GM12878 (cell line): ENCODE results near the gene KHDC1. TPM values are rescaled to one million over a fixed set of nuclear protein-coding genes. Genes with fewer than 3 reads are reported as not detected.

Experiments
- CHD1 ChIP-seq: IDR thresholded peaks from 2 replicates; pipeline ENCODE4 v1.6.1; 2012; ENCODE audit warnings: low read depth, low read length, improper control_type of control experiment
- CHD2 ChIP-seq: IDR thresholded peaks from 2 replicates; pipeline ENCODE4 v1.6.1; 2011; ENCODE audit warnings: low read depth, low read length, improper control_type of control experiment, borderline replicate concordance
- SREBF2 ChIP-seq: IDR thresholded peaks from 2 replicates; pipeline ENCODE4 v1.6.1; 2012; ENCODE audit warnings: mild to moderate bottlenecking, low read length
- TAF1 ChIP-seq: IDR thresholded peaks from 2 replicates; pipeline ENCODE4 v1.6.1; 2011; ENCODE audit warnings: mild to moderate bottlenecking, low read depth, low read length, borderline replicate concordance
- TBL1XR1 ChIP-seq: IDR thresholded peaks from 2 replicates; pipeline ENCODE4 v1.6.1; 2012; ENCODE audit warnings: low read depth, low read length, improper control_type of control experiment
- WRNIP1 ChIP-seq: IDR thresholded peaks from 2 replicates; pipeline ENCODE4 v1.6.1; 2011; ENCODE audit warnings: low read depth, low read length, improper control_type of control experiment, borderline replicate concordance
- ZNF274 ChIP-seq: IDR thresholded peaks from one replicate; pipeline ENCODE4 v1.8.0; 2011; ENCODE audit not compliant: insufficient read length, insufficient read depth
- ZNF622 ChIP-seq: fragments of 450-650 bp; IDR thresholded peaks from 2 replicates; pipeline ENCODE4 v1.6.1; 2017; ENCODE audit warnings: mild to moderate bottlenecking, inconsistent platforms
- polyA plus RNA-seq, 11 experiments: library from polyadenylated mRNA; depleted of rRNA in 4 of 11; unstranded in 6 of 11; stranded (reverse) in 5 of 11; fragments of >200 nt; fragmentation: Nextera tagmentation in 4 of 11; fragmentation: Illumina TruSeq in 1 of 11; extraction: Ambion mirVana in 4 of 11; extraction: Trizol in 1 of 11; gene quantifications; 1 replicate in 1 of 11; 2 replicates in 10 of 11; pipeline versions ENCODE4 v1.2.1 to v1.2.3, GENCODE V29; 2011 to 2016; ENCODE audit warnings: inconsistent platforms in 2 of 11, missing spikeins in 2 of 11, low read depth in 1 of 11
- total RNA-seq, 4 experiments: library from RNA; depleted of rRNA in 3 of 4; stranded (reverse); fragments of >200 nt in 3 of 4; fragmentation: Illumina TruSeq in 1 of 4; extraction: Trizol in 1 of 4; gene quantifications; 2 replicates each; pipeline versions ENCODE4 v1.2.1 to v1.2.3, GENCODE V29; 2013 to 2021
- TF ChIP-seq, protein P1 (sequence below): IDR thresholded peaks from 2 replicates; pipeline ENCODE4 v1.6.1; 2011; ENCODE audit warnings: low read depth, mild to moderate bottlenecking, low read length, moderate library complexity, borderline replicate concordance; ENCODE audit errors: extremely low read depth
- TF ChIP-seq, protein P2 (sequence below): fragments of 450-650 bp; IDR thresholded peaks from 2 replicates; pipeline ENCODE4 v1.6.1; 2017; ENCODE audit warnings: antibody characterized with exemption, mild to moderate bottlenecking, moderate library complexity
- TF ChIP-seq, protein P3 (sequence below): fragments of 450-650 bp; formaldehyde crosslinking; IDR thresholded peaks from 2 replicates; pipeline ENCODE4 v1.4.0; 2020; ENCODE audit warnings: mild to moderate bottlenecking, moderate library complexity
- TF ChIP-seq, protein P4 (sequence below): fragments of 450-650 bp; IDR thresholded peaks from 2 replicates; pipeline ENCODE4 v1.6.1; 2016; ENCODE audit warnings: mild to moderate bottlenecking, moderate library complexity, borderline replicate concordance
- TF ChIP-seq, protein P5 (sequence below): IDR thresholded peaks from 2 replicates; pipeline ENCODE4 v1.6.1; 2012; ENCODE audit warnings: mild to moderate bottlenecking, low read depth, low read length

KHDC1 gene
- total and polyA plus RNA-seq, 10 of the 15 experiments (the other 5 are each of a cell fraction or from before 2014, with no cell fraction given) = 3.3 to 8.7 (median 6.3) TPM

DNA sequence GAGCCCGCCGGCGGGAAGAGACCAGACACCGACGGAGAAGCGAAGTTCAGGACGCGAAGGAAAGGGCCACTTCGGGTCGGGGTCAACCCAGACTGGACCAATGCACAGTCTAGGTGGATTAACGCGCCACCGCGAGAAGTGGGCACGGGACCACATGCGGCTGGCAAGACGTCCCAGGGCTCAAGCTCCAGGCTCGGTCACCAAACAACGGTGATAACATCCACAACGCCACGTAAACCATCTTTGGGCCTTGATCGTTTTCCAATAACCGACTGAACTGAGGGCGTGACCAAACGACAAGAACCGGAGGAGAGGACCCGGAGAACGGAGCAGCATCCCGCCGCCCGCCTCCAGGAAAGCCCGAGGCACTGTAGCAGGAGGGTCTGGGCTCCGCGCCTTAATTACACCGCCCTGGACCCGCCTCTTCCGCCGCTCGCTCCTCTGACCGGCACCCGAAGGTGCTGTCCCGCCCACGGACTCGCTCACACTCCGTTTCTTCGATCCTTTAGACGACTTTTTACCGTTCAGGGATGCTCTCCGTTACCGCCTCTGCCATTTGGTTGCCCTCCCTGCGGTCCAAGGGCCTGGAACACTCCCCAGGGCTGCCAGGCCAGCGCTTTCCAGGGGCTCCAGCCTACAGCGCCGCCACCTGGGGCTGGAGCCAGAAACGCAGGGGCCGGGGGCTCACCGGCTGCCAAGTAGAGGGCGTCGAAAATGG lies 46.9 kb upstream of the KHDC1 start (continued):
- no peak for TF ChIP-seq ZNF622
- no peak for TF ChIP-seq TBL1XR1
- TF ChIP-seq, protein P1, sequence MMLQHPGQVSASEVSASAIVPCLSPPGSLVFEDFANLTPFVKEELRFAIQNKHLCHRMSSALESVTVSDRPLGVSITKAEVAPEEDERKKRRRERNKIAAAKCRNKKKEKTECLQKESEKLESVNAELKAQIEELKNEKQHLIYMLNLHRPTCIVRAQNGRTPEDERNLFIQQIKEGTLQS = no peak
- TF ChIP-seq, protein P2, sequence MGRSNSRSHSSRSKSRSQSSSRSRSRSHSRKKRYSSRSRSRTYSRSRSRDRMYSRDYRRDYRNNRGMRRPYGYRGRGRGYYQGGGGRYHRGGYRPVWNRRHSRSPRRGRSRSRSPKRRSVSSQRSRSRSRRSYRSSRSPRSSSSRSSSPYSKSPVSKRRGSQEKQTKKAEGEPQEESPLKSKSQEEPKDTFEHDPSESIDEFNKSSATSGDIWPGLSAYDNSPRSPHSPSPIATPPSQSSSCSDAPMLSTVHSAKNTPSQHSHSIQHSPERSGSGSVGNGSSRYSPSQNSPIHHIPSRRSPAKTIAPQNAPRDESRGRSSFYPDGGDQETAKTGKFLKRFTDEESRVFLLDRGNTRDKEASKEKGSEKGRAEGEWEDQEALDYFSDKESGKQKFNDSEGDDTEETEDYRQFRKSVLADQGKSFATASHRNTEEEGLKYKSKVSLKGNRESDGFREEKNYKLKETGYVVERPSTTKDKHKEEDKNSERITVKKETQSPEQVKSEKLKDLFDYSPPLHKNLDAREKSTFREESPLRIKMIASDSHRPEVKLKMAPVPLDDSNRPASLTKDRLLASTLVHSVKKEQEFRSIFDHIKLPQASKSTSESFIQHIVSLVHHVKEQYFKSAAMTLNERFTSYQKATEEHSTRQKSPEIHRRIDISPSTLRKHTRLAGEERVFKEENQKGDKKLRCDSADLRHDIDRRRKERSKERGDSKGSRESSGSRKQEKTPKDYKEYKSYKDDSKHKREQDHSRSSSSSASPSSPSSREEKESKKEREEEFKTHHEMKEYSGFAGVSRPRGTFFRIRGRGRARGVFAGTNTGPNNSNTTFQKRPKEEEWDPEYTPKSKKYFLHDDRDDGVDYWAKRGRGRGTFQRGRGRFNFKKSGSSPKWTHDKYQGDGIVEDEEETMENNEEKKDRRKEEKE = no peak
- no peak for TF ChIP-seq SREBF2
- no peak for TF ChIP-seq ZNF274
- no peak for TF ChIP-seq CHD1
- TF ChIP-seq TAF1 = peak; percentile 51; the same call in 1 of the 2 replicates
- TF ChIP-seq, protein P3, sequence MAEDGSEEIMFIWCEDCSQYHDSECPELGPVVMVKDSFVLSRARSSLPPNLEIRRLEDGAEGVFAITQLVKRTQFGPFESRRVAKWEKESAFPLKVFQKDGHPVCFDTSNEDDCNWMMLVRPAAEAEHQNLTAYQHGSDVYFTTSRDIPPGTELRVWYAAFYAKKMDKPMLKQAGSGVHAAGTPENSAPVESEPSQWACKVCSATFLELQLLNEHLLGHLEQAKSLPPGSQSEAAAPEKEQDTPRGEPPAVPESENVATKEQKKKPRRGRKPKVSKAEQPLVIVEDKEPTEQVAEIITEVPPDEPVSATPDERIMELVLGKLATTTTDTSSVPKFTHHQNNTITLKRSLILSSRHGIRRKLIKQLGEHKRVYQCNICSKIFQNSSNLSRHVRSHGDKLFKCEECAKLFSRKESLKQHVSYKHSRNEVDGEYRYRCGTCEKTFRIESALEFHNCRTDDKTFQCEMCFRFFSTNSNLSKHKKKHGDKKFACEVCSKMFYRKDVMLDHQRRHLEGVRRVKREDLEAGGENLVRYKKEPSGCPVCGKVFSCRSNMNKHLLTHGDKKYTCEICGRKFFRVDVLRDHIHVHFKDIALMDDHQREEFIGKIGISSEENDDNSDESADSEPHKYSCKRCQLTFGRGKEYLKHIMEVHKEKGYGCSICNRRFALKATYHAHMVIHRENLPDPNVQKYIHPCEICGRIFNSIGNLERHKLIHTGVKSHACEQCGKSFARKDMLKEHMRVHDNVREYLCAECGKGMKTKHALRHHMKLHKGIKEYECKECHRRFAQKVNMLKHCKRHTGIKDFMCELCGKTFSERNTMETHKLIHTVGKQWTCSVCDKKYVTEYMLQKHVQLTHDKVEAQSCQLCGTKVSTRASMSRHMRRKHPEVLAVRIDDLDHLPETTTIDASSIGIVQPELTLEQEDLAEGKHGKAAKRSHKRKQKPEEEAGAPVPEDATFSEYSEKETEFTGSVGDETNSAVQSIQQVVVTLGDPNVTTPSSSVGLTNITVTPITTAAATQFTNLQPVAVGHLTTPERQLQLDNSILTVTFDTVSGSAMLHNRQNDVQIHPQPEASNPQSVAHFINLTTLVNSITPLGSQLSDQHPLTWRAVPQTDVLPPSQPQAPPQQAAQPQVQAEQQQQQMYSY = no peak
- TF ChIP-seq, protein P4, sequence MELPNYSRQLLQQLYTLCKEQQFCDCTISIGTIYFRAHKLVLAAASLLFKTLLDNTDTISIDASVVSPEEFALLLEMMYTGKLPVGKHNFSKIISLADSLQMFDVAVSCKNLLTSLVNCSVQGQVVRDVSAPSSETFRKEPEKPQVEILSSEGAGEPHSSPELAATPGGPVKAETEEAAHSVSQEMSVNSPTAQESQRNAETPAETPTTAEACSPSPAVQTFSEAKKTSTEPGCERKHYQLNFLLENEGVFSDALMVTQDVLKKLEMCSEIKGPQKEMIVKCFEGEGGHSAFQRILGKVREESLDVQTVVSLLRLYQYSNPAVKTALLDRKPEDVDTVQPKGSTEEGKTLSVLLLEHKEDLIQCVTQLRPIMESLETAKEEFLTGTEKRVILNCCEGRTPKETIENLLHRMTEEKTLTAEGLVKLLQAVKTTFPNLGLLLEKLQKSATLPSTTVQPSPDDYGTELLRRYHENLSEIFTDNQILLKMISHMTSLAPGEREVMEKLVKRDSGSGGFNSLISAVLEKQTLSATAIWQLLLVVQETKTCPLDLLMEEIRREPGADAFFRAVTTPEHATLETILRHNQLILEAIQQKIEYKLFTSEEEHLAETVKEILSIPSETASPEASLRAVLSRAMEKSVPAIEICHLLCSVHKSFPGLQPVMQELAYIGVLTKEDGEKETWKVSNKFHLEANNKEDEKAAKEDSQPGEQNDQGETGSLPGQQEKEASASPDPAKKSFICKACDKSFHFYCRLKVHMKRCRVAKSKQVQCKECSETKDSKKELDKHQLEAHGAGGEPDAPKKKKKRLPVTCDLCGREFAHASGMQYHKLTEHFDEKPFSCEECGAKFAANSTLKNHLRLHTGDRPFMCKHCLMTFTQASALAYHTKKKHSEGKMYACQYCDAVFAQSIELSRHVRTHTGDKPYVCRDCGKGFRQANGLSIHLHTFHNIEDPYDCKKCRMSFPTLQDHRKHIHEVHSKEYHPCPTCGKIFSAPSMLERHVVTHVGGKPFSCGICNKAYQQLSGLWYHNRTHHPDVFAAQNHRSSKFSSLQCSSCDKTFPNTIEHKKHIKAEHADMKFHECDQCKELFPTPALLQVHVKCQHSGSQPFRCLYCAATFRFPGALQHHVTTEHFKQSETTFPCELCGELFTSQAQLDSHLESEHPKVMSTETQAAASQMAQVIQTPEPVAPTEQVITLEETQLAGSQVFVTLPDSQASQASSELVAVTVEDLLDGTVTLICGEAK = no peak; the same call in 1 of the 2 replicates
- TF ChIP-seq CHD2 = peak; percentile 49; the same call in 1 of the 2 replicates
- TF ChIP-seq WRNIP1 = no peak
- TF ChIP-seq, protein P5, sequence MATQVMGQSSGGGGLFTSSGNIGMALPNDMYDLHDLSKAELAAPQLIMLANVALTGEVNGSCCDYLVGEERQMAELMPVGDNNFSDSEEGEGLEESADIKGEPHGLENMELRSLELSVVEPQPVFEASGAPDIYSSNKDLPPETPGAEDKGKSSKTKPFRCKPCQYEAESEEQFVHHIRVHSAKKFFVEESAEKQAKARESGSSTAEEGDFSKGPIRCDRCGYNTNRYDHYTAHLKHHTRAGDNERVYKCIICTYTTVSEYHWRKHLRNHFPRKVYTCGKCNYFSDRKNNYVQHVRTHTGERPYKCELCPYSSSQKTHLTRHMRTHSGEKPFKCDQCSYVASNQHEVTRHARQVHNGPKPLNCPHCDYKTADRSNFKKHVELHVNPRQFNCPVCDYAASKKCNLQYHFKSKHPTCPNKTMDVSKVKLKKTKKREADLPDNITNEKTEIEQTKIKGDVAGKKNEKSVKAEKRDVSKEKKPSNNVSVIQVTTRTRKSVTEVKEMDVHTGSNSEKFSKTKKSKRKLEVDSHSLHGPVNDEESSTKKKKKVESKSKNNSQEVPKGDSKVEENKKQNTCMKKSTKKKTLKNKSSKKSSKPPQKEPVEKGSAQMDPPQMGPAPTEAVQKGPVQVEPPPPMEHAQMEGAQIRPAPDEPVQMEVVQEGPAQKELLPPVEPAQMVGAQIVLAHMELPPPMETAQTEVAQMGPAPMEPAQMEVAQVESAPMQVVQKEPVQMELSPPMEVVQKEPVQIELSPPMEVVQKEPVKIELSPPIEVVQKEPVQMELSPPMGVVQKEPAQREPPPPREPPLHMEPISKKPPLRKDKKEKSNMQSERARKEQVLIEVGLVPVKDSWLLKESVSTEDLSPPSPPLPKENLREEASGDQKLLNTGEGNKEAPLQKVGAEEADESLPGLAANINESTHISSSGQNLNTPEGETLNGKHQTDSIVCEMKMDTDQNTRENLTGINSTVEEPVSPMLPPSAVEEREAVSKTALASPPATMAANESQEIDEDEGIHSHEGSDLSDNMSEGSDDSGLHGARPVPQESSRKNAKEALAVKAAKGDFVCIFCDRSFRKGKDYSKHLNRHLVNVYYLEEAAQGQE = no peak
